Neutrophil (primary cell): ENCODE results near the gene UQCR10.

Experiments
- H3K27ac ChIP-seq: fragments of 200-600 bp; sonication (generic); 2 replicates; pipeline ENCODE4 v1.5.1; 2016; ENCODE audit warnings: mild to moderate bottlenecking, moderate library complexity
- H3K27me3 ChIP-seq: fragments of 200-600 bp; sonication (generic); 2 replicates; pipeline ENCODE4 v1.6.0; 2016; ENCODE audit warnings: mild to moderate bottlenecking
- H3K36me3 ChIP-seq: fragments of 200-600 bp; sonication (generic); 2 replicates; pipeline ENCODE4 v1.5.1; 2017
- H3K4me1 ChIP-seq, 2 experiments: fragments of 200-600 bp in 1 of 2; sonication (generic) in 1 of 2; 1 replicate in 1 of 2; 2 replicates in 1 of 2; pipeline versions ENCODE4 v1.5.1 to v1.6.1; 2013 to 2016; ENCODE audit warnings: low read depth in 1 of 2, low read length in 1 of 2, mild to moderate bottlenecking in 1 of 2, moderate library complexity in 1 of 2; ENCODE audit not compliant: control insufficient read depth in 1 of 2, insufficient read depth in 1 of 2
- H3K4me3 ChIP-seq, 2 experiments: fragments of 200-600 bp in 1 of 2; sonication (generic) in 1 of 2; 1 replicate in 1 of 2; 2 replicates in 1 of 2; pipeline ENCODE4 v1.5.1; 2013 to 2016; ENCODE audit warnings: low read depth in 1 of 2, low read length in 1 of 2, mild to moderate bottlenecking in 1 of 2, moderate library complexity in 1 of 2
- H3K9me3 ChIP-seq: fragments of 200-600 bp; sonication (generic); 2 replicates; pipeline ENCODE4 v1.5.1; 2016
- CTCF ChIP-seq: fragments of 200-600 bp; sonication (generic); IDR thresholded peaks from 2 replicates; pipeline ENCODE4 v1.5.1; 2016; ENCODE audit warnings: antibody characterized with exemption

UQCR10 gene

GRCh38 chr22:29758068-29758622, 9.0 kb upstream of the UQCR10 start:
- Histone ChIP-seq H3K27ac (no peak overlapping the region), H3K9me3 (no peaks in the 10 kb centered on the region), H3K27me3 (no peaks in the 10 kb centered on the region), H3K4me3 (no peak overlapping the region), H3K36me3 (peaks cover 6% of the 10 kb centered on the region), H3K4me1 (peaks cover under 1 to 4% of the 10 kb centered on the region in 2 experiments)
- no peak for TF ChIP-seq CTCF

- peaks cover 3 to 4% of the 10 kb centered on the region in 2 experiments for H3K4me1 ChIP-seq
- TF ChIP-seq CTCF = no peak
- no peak overlapping the region for H3K4me3 ChIP-seq
- no peak overlapping the region for H3K27ac ChIP-seq
- H3K36me3 ChIP-seq = peaks cover 4% of the 10 kb centered on the region
- H3K27me3 ChIP-seq = no peaks in the 10 kb centered on the region
- H3K9me3 ChIP-seq = no peaks in the 10 kb centered on the region
Observed at GRCh38 chr22:29758959-29759358, 8.2 kb upstream of the UQCR10 start.

- TF ChIP-seq CTCF = no peak
- H3K36me3 ChIP-seq = no peaks in the 10 kb centered on the region
Observed at GRCh38 chr22:29762263-29762662, 4.9 kb upstream of the UQCR10 start.

GRCh38 chr22:29765905-29766631, 1.1 kb upstream of the UQCR10 start:
- peak overlapping the region; percentile 90 for H3K27ac ChIP-seq
- H3K4me1 ChIP-seq = peaks cover 34 to 47% of the 10 kb centered on the region in 2 experiments
- no peaks in the 10 kb centered on the region for H3K27me3 ChIP-seq
- H3K36me3 ChIP-seq = peaks cover 18% of the 10 kb centered on the region
- no peak for TF ChIP-seq CTCF
- no peaks in the 10 kb centered on the region for H3K9me3 ChIP-seq
- peak overlapping the region; percentile 94 to 100 for H3K4me3 ChIP-seq

More at GRCh38 chr22:29762263-29762662, 4.9 kb upstream of the UQCR10 start:
- Histone ChIP-seq H3K4me3 (no peak overlapping the region), H3K9me3 (no peaks in the 10 kb centered on the region), H3K4me1 (peaks cover 18 to 31% of the 10 kb centered on the region in 2 experiments), H3K27ac (no peak overlapping the region), H3K27me3 (no peaks in the 10 kb centered on the region)

GRCh38 chr22:29766632-29767170, 468 bp upstream of the UQCR10 start, which contains the start of gene ZMAT5:
Gene ZMAT5, minus strand, starts transcription at chr22:29767007. Its CDS starts 18,463 bp downstream, at chr22:29748544.
- Histone ChIP-seq H3K9me3 (no peaks in the 10 kb centered on the region), H3K27ac (peak within 1 kb of the TSS; percentile 90), H3K4me1 (peaks cover 34 to 47% of the 10 kb centered on the region in 2 experiments), H3K4me3 (peak within 1 kb of the TSS; percentile 94 to 100), H3K27me3 (no peaks in the 10 kb centered on the region), H3K36me3 (peaks cover 18% of the 10 kb centered on the region)
- peak; percentile 24 for TF ChIP-seq CTCF
